ENCODE data around the gene PINLYP.

PINLYP gene

GRCh38 chr19:43624933-43625332 is 49.3 kb downstream of the PINLYP start:
- no peak for TF ChIP-seq CTCF (conservative IDR thresholded peaks at IDR 0.05; ENCODE audit: low read depth, low read length)
- H3K4me3 ChIP-seq (ENCODE audit: low read length): no peak overlapping the region
- DNase-seq (ENCODE audit: low read depth): no peak

GRCh38 chr19:43625918-43626579 is 50.4 kb downstream of the PINLYP start:
- no peak for DNase-seq (ENCODE audit: low read depth)
- no peak for TF ChIP-seq CTCF (conservative IDR thresholded peaks at IDR 0.05; ENCODE audit: low read depth, low read length)
- H3K4me3 ChIP-seq (ENCODE audit: low read length): no peak overlapping the region

- TF ChIP-seq CTCF (conservative IDR thresholded peaks at IDR 0.05; ENCODE audit: low read depth, low read length): no peak
- DNase-seq (ENCODE audit: low read depth): no peak
- no peak overlapping the region for H3K4me3 ChIP-seq (ENCODE audit: low read length)
These were observed 51.2 kb downstream of the PINLYP start for GRCh38 chr19:43626838-43627237.

DNA sequence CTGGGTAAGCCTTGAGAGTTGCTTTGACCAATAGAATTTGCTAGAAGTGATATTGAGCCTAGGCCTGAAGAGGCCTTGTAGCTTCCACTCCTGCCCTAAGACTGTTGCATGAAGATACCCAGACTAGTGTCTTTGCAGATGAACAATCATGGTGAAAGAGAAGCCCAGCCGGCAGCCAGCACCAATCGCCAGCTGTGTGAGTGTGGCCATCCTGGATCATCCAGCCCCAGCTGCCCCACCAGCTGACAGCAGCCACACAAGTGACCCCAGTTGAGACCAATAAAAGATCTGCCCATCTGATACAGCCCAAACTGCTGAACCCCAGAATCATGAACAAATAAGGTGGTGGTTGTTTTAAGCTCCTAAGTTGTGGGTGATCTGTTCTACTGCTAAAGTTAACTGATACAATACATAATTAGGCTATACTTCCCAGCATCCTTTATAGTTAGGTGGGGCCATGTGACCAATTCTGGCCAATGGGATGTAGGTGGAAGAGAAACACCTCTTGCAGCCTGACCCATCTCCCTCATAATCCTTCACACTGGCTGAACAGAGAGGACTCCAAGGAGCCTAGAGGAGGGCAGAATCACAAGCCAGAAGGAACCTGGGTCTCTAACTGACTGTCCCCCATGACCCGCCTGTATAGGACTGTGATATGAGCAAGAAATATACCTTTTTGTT is 53.2 kb downstream of the PINLYP start:
- H3K4me3 ChIP-seq (ENCODE audit: low read length): no peak overlapping the region
- no peak for DNase-seq (ENCODE audit: low read depth)
- no peak for TF ChIP-seq CTCF (conservative IDR thresholded peaks at IDR 0.05; ENCODE audit: low read depth, low read length)

DNA sequence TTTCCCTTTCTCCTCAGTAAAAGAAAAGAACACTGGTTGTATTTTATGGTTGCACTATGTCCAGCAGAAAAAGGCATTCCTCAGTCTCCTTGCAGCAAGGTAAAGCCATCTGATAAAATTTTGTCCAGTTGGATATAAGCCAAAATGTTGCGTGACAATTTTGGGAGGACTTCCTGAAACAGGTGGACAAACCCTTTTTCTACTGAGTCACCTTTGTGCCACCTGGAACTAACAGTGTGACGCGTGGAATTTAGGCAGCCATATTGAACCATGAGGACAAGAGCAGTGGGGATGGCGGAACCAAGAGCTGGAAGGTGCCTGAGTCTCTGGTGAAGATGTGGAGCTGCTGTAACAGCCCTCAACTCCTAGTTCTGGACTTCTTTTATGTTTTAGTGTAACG is 55.9 kb downstream of the PINLYP start:
- no peak for TF ChIP-seq CTCF (conservative IDR thresholded peaks at IDR 0.05; ENCODE audit: low read depth, low read length)
- H3K4me3 ChIP-seq (ENCODE audit: low read length): no peak overlapping the region
- no peak for DNase-seq (ENCODE audit: low read depth)
